Tibial nerve (tissue), 3 donors: Measurements from ENCODE around the gene HECW1.

Source experiments
- CTCF ChIP-seq, 5 experiments: fragments of 200-600 bp in 3 of 5; fragments of 450-650 bp in 2 of 5; sonication (generic) in 3 of 5; IDR thresholded peaks; one replicate each; pipeline ENCODE4 v1.5.1; 2016 to 2019; ENCODE audit warnings: antibody characterized with exemption in 5 of 5, mild to moderate bottlenecking in 3 of 5, moderate library complexity in 2 of 5
- POLR2A ChIP-seq, 2 donors: fragments of 450-650 bp; IDR thresholded peaks; one replicate each; pipeline ENCODE4 v1.6.1; 2017; ENCODE audit warnings: antibody characterized with exemption in 2 of 2, mild to moderate bottlenecking in 2 of 2, moderate library complexity in 2 of 2

GRCh38 chr7:43398831-43399230 is 286.4 kb downstream of the HECW1 start:
- TF ChIP-seq CTCF (IDR thresholded peaks at IDR 0.05) (no peak), POLR2A (IDR thresholded peaks at IDR 0.05) (no peak)
